Vagina (tissue), 2 donors: ENCODE data around the gene TELO2. TPM values are rescaled to one million over a fixed set of nuclear protein-coding genes. Genes with fewer than 3 reads are reported as not detected.

Experiments used
- DNase-seq, 2 donors: peaks; one replicate each; pipeline ENCODE4 v3.0.0-alpha.2; 2017; ENCODE audit errors: extremely low spot score in 2 of 2
- H3K27ac ChIP-seq: fragments of 200-600 bp; sonication (generic); one replicate; pipeline ENCODE4 v1.5.1; 2019
- H3K27me3 ChIP-seq: fragments of 200-600 bp; sonication (generic); one replicate; pipeline ENCODE4 v1.5.1; 2019
- H3K36me3 ChIP-seq, 2 donors: fragments of 200-600 bp; sonication (generic); one replicate each; pipeline ENCODE4 v1.5.1; 2017 to 2019
- H3K4me1 ChIP-seq: fragments of 200-600 bp; sonication (generic); one replicate; pipeline ENCODE4 v1.5.1; 2019
- H3K4me3 ChIP-seq, 2 donors: fragments of 200-600 bp; sonication (generic); 1 replicate in 1 of 2; 2 replicates in 1 of 2; pipeline ENCODE4 v1.5.1; 2016 to 2019
- H3K9me3 ChIP-seq: fragments of 200-600 bp; sonication (generic); one replicate; pipeline ENCODE4 v1.5.1; 2019
- POLR2A ChIP-seq, 2 donors: fragments of 450-650 bp; IDR thresholded peaks; one replicate each; pipeline ENCODE4 v1.6.1; 2017; ENCODE audit warnings: antibody characterized with exemption in 2 of 2, mild to moderate bottlenecking in 2 of 2, moderate library complexity in 2 of 2
- POLR2AphosphoS5 ChIP-seq, 2 donors: sonication (generic); formaldehyde crosslinking; IDR thresholded peaks; one replicate each; pipeline ENCODE4 v1.9.0; 2017; ENCODE audit warnings: antibody characterized with exemption in 2 of 2, mild to moderate bottlenecking in 2 of 2, low read depth in 1 of 2; ENCODE audit not compliant: insufficient read depth in 1 of 2
- intact Hi-C: fragments of 100-400 bp; cut with DNase I; formaldehyde crosslinking; loops from one replicate; pipeline ENCODE4 v1.15.1; 2023
- total RNA-seq: library from RNA; depleted of rRNA; stranded (reverse); fragments of >200 nt; gene quantifications from one replicate; pipeline ENCODE4 v1.2.3, GENCODE V29; 2016
- TF ChIP-seq, protein P1 (sequence below), 3 experiments: fragments of 450-650 bp in 2 of 3; fragments of 200-600 bp in 1 of 3; sonication (generic) in 1 of 3; IDR thresholded peaks; one replicate each; pipeline ENCODE4 v1.5.1; 2017 to 2019; ENCODE audit warnings: antibody characterized with exemption in 3 of 3, mild to moderate bottlenecking in 2 of 3, moderate library complexity in 2 of 3

TELO2 gene
- total RNA-seq, 1 donor from 2014 or later = 23.8 TPM

DNA sequence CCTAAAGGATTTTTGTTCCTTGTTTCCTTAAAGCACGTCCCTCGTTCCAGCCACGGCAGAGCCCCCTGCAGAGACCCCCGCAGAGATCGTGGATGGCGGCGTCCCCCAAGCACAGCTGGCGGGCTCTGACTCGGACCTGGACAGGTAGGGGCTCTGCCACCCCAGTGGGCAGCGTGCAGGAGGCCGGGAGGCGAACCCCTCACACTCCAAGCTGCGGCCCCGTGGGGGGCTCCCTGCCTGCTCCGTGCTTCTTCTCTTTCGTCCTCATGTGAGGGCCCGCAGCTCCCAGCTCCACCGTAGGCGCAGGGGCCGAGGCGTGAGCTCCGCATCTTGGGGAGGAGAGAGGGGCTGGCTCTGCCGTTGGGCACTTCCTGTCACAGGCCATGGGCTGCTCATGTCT is 8.5 kb downstream of the TELO2 start:
- DNase-seq = no peak
- Histone ChIP-seq H3K27me3 (no peaks in the 10 kb centered on the region), H3K4me3 (no peak overlapping the region), H3K36me3 (peaks cover 0 to 84% of the 10 kb centered on the region in 2 donors), H3K27ac (no peak overlapping the region), H3K4me1 (no peaks in the 10 kb centered on the region), H3K9me3 (no peaks in the 10 kb centered on the region)
- intact Hi-C loops = no loop called here
- TF ChIP-seq, protein P1, sequence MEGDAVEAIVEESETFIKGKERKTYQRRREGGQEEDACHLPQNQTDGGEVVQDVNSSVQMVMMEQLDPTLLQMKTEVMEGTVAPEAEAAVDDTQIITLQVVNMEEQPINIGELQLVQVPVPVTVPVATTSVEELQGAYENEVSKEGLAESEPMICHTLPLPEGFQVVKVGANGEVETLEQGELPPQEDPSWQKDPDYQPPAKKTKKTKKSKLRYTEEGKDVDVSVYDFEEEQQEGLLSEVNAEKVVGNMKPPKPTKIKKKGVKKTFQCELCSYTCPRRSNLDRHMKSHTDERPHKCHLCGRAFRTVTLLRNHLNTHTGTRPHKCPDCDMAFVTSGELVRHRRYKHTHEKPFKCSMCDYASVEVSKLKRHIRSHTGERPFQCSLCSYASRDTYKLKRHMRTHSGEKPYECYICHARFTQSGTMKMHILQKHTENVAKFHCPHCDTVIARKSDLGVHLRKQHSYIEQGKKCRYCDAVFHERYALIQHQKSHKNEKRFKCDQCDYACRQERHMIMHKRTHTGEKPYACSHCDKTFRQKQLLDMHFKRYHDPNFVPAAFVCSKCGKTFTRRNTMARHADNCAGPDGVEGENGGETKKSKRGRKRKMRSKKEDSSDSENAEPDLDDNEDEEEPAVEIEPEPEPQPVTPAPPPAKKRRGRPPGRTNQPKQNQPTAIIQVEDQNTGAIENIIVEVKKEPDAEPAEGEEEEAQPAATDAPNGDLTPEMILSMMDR (IDR thresholded peaks at IDR 0.05) = no peak

DNA sequence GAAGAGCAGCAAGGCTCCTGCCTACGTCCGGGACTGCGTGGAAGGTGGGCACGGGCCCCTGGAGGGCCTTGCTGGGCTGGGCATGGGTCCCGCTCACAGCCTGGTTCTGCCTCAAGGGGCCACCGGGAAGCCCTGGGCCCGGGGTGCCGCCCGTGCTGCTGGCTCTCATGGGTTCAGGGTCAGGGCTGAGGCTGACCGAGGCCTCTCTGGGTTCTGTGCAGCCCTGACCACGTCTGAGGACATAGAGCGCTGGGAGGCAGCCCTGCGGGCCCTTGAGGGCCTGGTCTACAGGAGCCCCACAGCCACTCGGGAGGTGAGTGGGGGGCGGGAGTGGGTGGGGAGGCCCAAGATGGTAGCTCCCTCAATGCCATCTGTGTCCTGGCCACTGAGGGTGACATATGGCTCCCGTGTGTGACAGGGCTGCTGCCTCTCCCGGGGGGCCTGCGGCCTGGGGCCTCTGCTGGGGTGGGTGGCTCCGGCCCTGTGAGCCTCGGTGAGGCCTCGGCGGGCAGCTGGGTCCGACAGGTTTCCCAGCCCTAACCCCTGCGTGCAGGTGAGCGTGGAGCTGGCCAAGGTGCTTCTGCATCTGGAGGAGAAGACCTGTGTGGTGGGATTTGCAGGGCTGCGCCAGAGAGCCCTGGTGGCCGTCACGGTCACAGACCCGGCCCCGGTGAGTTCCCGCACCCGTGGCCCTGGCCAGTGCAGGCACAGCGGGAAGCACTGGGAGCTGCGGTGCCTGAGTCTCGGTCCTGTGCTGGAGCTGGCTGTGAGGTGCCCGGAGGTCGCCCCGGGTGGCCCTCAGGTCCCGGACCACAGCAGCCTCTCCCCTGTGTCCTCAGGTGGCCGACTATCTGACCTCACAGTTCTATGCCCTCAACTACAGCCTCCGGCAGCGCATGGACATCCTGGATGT is 9.2 kb downstream of the TELO2 start:
- peaks cover 0 to 77% of the 10 kb centered on the region in 2 donors for H3K36me3 ChIP-seq
- intact Hi-C loops = no loop called here
- H3K27ac ChIP-seq = no peak overlapping the region
- H3K9me3 ChIP-seq = no peaks in the 10 kb centered on the region
- no peaks in the 10 kb centered on the region for H3K4me1 ChIP-seq
- no peak for TF ChIP-seq POLR2AphosphoS5 (IDR thresholded peaks at IDR 0.05; ENCODE audit: insufficient read depth in 1 of 2, low read depth in 1 of 2)
- TF ChIP-seq POLR2A (IDR thresholded peaks at IDR 0.05) = no peak
- TF ChIP-seq, protein P1 (IDR thresholded peaks at IDR 0.05) = no peak
- DNase-seq = no peak
- H3K4me3 ChIP-seq = no peak overlapping the region
- no peaks in the 10 kb centered on the region for H3K27me3 ChIP-seq

DNA sequence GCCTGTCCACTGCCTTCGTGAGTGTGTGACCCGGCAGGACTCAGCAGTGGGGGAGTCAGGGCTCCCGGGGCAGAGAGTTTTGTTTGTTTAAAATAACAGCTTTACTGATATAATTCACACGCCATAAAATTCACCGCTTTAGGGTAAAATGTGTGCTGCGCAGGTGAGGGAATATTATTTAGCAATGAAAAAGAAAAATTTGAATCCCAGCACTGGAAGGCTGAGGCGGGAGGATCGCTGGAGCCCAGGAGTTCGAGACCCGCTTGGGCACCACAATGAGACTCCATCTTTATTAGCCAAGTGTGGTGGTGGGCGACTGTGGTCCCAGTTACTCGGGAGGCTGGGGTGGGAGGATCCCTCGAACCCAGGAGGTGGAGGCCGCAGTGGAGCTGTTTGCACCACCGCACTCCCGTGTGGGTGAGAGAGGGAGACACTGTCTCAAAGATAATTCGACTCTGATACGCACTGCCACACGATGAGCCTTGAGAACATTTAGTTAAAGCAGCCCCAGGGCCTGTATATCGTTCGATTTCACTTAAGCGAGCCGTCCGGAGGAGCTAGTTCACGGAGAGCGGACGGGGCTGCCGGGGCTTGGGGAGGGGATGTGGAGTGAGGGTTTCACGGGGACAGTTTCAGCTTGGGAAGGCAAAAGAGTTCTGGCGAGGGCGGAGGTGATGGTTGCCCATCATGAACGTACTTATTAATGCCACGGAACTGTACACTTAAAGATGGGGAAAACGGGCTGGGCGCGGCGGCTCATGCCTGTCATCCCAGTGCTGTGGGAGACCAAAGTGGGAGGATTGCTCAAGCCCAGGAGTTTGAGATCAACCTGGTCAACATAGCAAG is 10.2 kb downstream of the TELO2 start:
- intact Hi-C loops = no loop called here
- TF ChIP-seq, protein P1 (IDR thresholded peaks at IDR 0.05) = no peak
- TF ChIP-seq POLR2AphosphoS5 (IDR thresholded peaks at IDR 0.05; ENCODE audit: insufficient read depth in 1 of 2, low read depth in 1 of 2) = no peak
- H3K4me1 ChIP-seq = no peaks in the 10 kb centered on the region
- no peak overlapping the region for H3K27ac ChIP-seq
- no peaks in the 10 kb centered on the region for H3K27me3 ChIP-seq
- peaks cover 0 to 68% of the 10 kb centered on the region in 2 donors for H3K36me3 ChIP-seq
- no peak overlapping the region for H3K4me3 ChIP-seq
- H3K9me3 ChIP-seq = no peaks in the 10 kb centered on the region
- no peak for DNase-seq

DNA sequence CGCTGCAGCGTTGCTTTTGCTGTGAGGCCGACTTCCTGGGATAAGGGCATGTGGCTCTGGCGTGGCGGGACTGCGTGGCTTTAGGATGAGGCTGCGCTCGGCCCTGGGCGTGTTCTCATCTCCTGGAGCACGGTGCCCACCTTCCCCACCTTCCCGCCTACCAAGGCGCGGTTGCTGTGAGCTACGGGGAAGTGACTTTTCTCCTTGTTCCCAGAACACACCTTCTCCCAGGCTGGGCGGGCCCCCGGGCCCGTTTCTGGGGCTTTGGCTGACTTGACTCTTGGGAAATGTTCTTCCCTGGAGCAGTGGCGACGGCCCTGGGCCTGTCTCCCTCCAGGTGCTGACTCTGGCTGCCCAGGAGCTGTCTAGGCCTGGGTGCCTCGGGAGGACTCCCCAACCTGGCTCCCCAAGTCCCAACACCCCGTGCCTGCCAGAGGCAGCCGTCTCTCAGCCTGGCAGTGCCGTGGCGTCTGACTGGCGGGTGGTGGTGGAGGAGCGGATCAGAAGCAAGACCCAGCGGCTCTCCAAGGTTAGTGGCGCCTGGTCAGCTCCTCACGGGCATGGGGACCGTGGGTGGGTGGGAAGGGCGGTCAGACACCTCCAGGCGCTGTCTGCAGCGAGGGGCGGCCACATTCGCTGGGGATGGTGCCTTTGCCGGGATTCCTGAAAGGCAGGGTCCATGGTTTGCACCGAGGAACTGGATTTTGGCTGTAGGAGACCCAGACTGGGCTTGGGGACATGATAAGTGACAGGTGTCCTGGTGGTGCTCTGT is 12.1 kb downstream of the TELO2 start:
- Histone ChIP-seq H3K27ac (no peak overlapping the region), H3K4me3 (no peak overlapping the region), H3K4me1 (peaks cover 3% of the 10 kb centered on the region), H3K36me3 (peaks cover 0 to 63% of the 10 kb centered on the region in 2 donors), H3K27me3 (no peaks in the 10 kb centered on the region), H3K9me3 (no peaks in the 10 kb centered on the region)
- TF ChIP-seq, protein P1 (IDR thresholded peaks at IDR 0.05) = no peak
- TF ChIP-seq POLR2A (IDR thresholded peaks at IDR 0.05) (no peak), POLR2AphosphoS5 (IDR thresholded peaks at IDR 0.05; ENCODE audit: insufficient read depth in 1 of 2, low read depth in 1 of 2) (no peak)
- DNase-seq = no peak
- intact Hi-C loops = no loop called here
